ENCODE results near the gene THBD. TPM values are rescaled to one million over a fixed set of nuclear protein-coding genes. Genes with fewer than 3 reads are reported as not detected.

Gene THBD
- total and polyA plus RNA-seq, 9 of the 15 experiments (the other 6 are each of a cell fraction or from before 2014, with no cell fraction given), result 0.07 to 0.49 (median 0.33) TPM

GRCh38 chr20:23081263-23081819 is 31.9 kb upstream of the THBD start:
- H3K36me3 ChIP-seq (ENCODE audit: control insufficient read depth, insufficient read depth, low read length), result no peaks in the 10 kb centered on the region
- H3K27ac ChIP-seq (ENCODE audit: extremely low read depth, low read depth, low read length), result no peak overlapping the region
- ChIA-PET CTCF (ENCODE audit: low intra/inter-chr PET ratio) (no interaction called here), POLR2A (no interaction called here)
- H3K4me2 ChIP-seq (ENCODE audit: insufficient read depth, low read length), result no peak overlapping the region
- H3K9ac ChIP-seq (ENCODE audit: insufficient read depth in 1 of 2, low read depth in 2 of 2, low read length in 2 of 2), result no peak overlapping the region
- no peaks in the 10 kb centered on the region for H3K79me2 ChIP-seq (ENCODE audit: control insufficient read depth, insufficient read depth, low read length)
- FAIRE-seq (no peak), ATAC-seq (no peak), DNase-seq (ENCODE audit: extremely low read depth in 1 of 4, low spot score in 3 of 4) (no peak)
- intact Hi-C loops (cut with micrococcal nuclease), result no loop called here
- H3K9me1 ChIP-seq (ENCODE audit: control insufficient read depth, insufficient read depth, low read length), result no peaks in the 10 kb centered on the region
- BruUV-seq (replicated peaks), result no TSS peak
- H2AFZ ChIP-seq (ENCODE audit: low read depth, low read length), result peak overlapping the region; percentile 50; the same call in 1 of the 2 replicates
- H3K9me3 ChIP-seq (replicated peaks; ENCODE audit: control insufficient read depth, insufficient read depth, low read depth, low read length), result no peaks in the 10 kb centered on the region
- H3K4me1 ChIP-seq (replicated peaks in 1 of 2; ENCODE audit: control insufficient read depth in 2 of 2, insufficient read depth in 2 of 2, low read length in 2 of 2), result peaks cover 5 to 27% of the 10 kb centered on the region in 2 experiments; a peak in 4 of 5 replicates
- TF ChIP-seq SOX6 (IDR thresholded peaks at IDR 0.05), result no peak
- TF ChIP-seq POLR2A (conservative IDR thresholded peaks at IDR 0.05), result no peak
- no peak for TF ChIP-seq ZNF311 (CRISPR knock-in tag; IDR thresholded peaks at IDR 0.05)
- TF ChIP-seq VEZF1 (CRISPR knock-in tag; IDR thresholded peaks at IDR 0.05), result peak; percentile 40; the same call in 1 of the 2 replicates
- peak; percentile 76; the same call in 1 of the 2 replicates for TF ChIP-seq SPI1 (IDR thresholded peaks at IDR 0.05; ENCODE audit: borderline replicate concordance, low read depth, low read length)
- no peak for TF ChIP-seq ELF1 (tag; IDR thresholded peaks at IDR 0.05)
- TF ChIP-seq NUFIP1 (IDR thresholded peaks at IDR 0.05; ENCODE audit: partially characterized antibody), result no peak
- no peak for TF ChIP-seq NFYB (IDR thresholded peaks at IDR 0.05; ENCODE audit: extremely low read depth, insufficient read length)
- no peak overlapping the region for H3K4me3 ChIP-seq
- H3K27me3 ChIP-seq (ENCODE audit: control insufficient read depth in 2 of 2, insufficient read depth in 2 of 2, low read length in 2 of 2), result no peaks in the 10 kb centered on the region
- H4K20me1 ChIP-seq (replicated peaks; ENCODE audit: control insufficient read depth, insufficient read depth, low read length), result no peaks in the 10 kb centered on the region
- in situ Hi-C loops (cut with MboI), result no loop called here
- WGBS (ENCODE audit: insufficient coverage, low coverage, missing lambda C conversion rate), result 37% methylated on average over 7 of the region's 9 CpGs
